AG10803 (cell line): Measurements from ENCODE around the gene YLPM1.

Experiments used
- DNase-seq: peaks from one replicate; pipeline ENCODE4 v3.0.0; 2010; ENCODE audit warnings: low read depth
- H3K4me3 ChIP-seq: 2 replicates; pipeline ENCODE4 v1.5.1; 2011; ENCODE audit warnings: mild to moderate bottlenecking, low read length, control low read depth
- CTCF ChIP-seq: conservative IDR thresholded peaks from 2 replicates; pipeline ENCODE4 v1.5.1; 2011; ENCODE audit warnings: mild to moderate bottlenecking, low read length, control low read depth, inconsistent platforms

Gene YLPM1

GRCh38 chr14:74762917-74763802 lies at the start of gene YLPM1:
Gene YLPM1 (plus strand): TSS chr14:74763316. CDS start chr14:74763490, 174 bp downstream.
- DNase-seq: peak; percentile 98
- peak within 1 kb of the TSS; percentile 80 for H3K4me3 ChIP-seq
- peak; percentile 74 for TF ChIP-seq CTCF

- peak overlapping the region; percentile 93 for H3K4me3 ChIP-seq
- no peak for TF ChIP-seq CTCF
These were observed 49.8 kb upstream of the YLPM1 start for GRCh38 chr14:74713395-74713735.

GRCh38 chr14:74720526-74720925 lies 42.6 kb upstream of the YLPM1 start:
- DNase-seq: peak; percentile 53
- no peak for TF ChIP-seq CTCF
- H3K4me3 ChIP-seq: no peak overlapping the region

More at GRCh38 chr14:74713395-74713735, 49.8 kb upstream of the YLPM1 start:
- no peak for DNase-seq

GRCh38 chr14:74723134-74723533 lies 40.0 kb upstream of the YLPM1 start:
- no peak overlapping the region for H3K4me3 ChIP-seq
- TF ChIP-seq CTCF: no peak
- DNase-seq: no peak

- H3K4me3 ChIP-seq: no peak overlapping the region
- no peak for DNase-seq
- no peak for TF ChIP-seq CTCF
These were observed 30.7 kb upstream of the YLPM1 start for GRCh38 chr14:74732387-74732786.

GRCh38 chr14:74733221-74733620 lies 29.9 kb upstream of the YLPM1 start:
- no peak for DNase-seq
- H3K4me3 ChIP-seq: no peak overlapping the region
- no peak for TF ChIP-seq CTCF

GRCh38 chr14:74735125-74735524 lies 28.0 kb upstream of the YLPM1 start:
- no peak overlapping the region for H3K4me3 ChIP-seq
- DNase-seq: no peak
- no peak for TF ChIP-seq CTCF
